NCI-H1417 treated with DMSO at 0.1 percent for 48 hours (cell line): ENCODE measurements around the gene DDX54.

Experiments
- DNase-seq: peaks from one replicate; lab custom pipeline; 2025; lab: John Stamatoyannopoulos, UW

The DDX54 gene

GRCh38 chr12:113185180-113186032, at the start of gene DDX54, which contains the start of gene RITA1:
DDX54 (minus strand) TSS chr12:113185478; CDS start chr12:113185451, 27 bp downstream.
RITA1 (plus strand) TSS chr12:113185721; CDS start chr12:113186747, 1,026 bp downstream.
- DNase-seq: peak; percentile 27

- DNase-seq: no peak
Observed at GRCh38 chr12:113234483-113234882, 49.2 kb upstream of the DDX54 start.

- DNase-seq: no peak
Observed at GRCh38 chr12:113233967-113234366, 48.7 kb upstream of the DDX54 start.

GRCh38 chr12:113232840-113233585, 47.7 kb upstream of the DDX54 start:
- DNase-seq: peak; percentile 53

- no peak for DNase-seq
Observed at GRCh38 chr12:113232089-113232839, 47.0 kb upstream of the DDX54 start.

GRCh38 chr12:113231235-113232088, 46.2 kb upstream of the DDX54 start:
- no peak for DNase-seq

- no peak for DNase-seq
Observed at GRCh38 chr12:113230315-113231234, 45.3 kb upstream of the DDX54 start.

GRCh38 chr12:113228394-113229028, 43.2 kb upstream of the DDX54 start:
- DNase-seq: no peak

- DNase-seq: no peak
Observed at GRCh38 chr12:113227686-113228391, 42.6 kb upstream of the DDX54 start.

GRCh38 chr12:113226696-113227568, 41.7 kb upstream of the DDX54 start:
- DNase-seq: no peak

- DNase-seq: no peak
Observed at GRCh38 chr12:113224955-113225354, 39.7 kb upstream of the DDX54 start.

GRCh38 chr12:113222730-113223531, 37.7 kb upstream of the DDX54 start:
- no peak for DNase-seq

GRCh38 chr12:113221997-113222729, 36.9 kb upstream of the DDX54 start:
- no peak for DNase-seq

- DNase-seq: peak; percentile 100
Observed at GRCh38 chr12:113221181-113221996, 36.1 kb upstream of the DDX54 start, which contains the start of gene TPCN1. TPCN1 (plus strand) TSS chr12:113221464; CDS start chr12:113226853, 5,389 bp downstream.

GRCh38 chr12:113220593-113221180, 35.4 kb upstream of the DDX54 start:
- DNase-seq: no peak
